Parathyroid adenoma (tissue), 2 donors: Measurements from ENCODE around the gene NOS1AP.

Experiments used
- H2AFZ ChIP-seq: fragments of 300-600 bp; sonication (generic); one replicate; pipeline ENCODE4 v1.7.0; 2017; ENCODE audit warnings: antibody characterized with exemption, mild to moderate bottlenecking
- H3K27ac ChIP-seq: fragments of 300-600 bp; sonication (generic); one replicate; pipeline ENCODE4 v1.7.0; 2017
- H3K27me3 ChIP-seq: fragments of 300-600 bp; sonication (generic); one replicate; pipeline ENCODE4 v1.7.0; 2017; ENCODE audit warnings: low read length; ENCODE audit not compliant: control insufficient read depth, insufficient read depth
- H3K36me3 ChIP-seq: fragments of 300-600 bp; sonication (generic); one replicate; pipeline ENCODE4 v1.7.0; 2017; ENCODE audit warnings: low read length; ENCODE audit not compliant: control insufficient read depth, insufficient read depth
- H3K4me1 ChIP-seq: fragments of 300-600 bp; sonication (generic); one replicate; pipeline ENCODE4 v1.7.0; 2017; ENCODE audit warnings: control low read depth
- H3K4me2 ChIP-seq: fragments of 300-600 bp; sonication (generic); one replicate; pipeline ENCODE4 v1.7.0; 2017; ENCODE audit warnings: low read length
- H3K4me3 ChIP-seq: fragments of 300-600 bp; sonication (generic); one replicate; pipeline ENCODE4 v1.7.0; 2017; ENCODE audit warnings: low read depth, low read length
- H3K79me2 ChIP-seq: fragments of 300-600 bp; sonication (generic); one replicate; pipeline ENCODE4 v1.7.0; 2017; ENCODE audit warnings: control low read depth
- H3K9ac ChIP-seq: fragments of 300-600 bp; sonication (generic); one replicate; pipeline ENCODE4 v1.7.0; 2017; ENCODE audit warnings: mild to moderate bottlenecking
- H3K9me3 ChIP-seq: fragments of 300-600 bp; sonication (generic); one replicate; pipeline ENCODE4 v1.7.0; 2017; ENCODE audit warnings: low read length; ENCODE audit not compliant: control insufficient read depth
- CTCF ChIP-seq: fragments of 300-600 bp; sonication (generic); IDR thresholded peaks from one replicate; pipeline ENCODE4 v1.7.0; 2017; ENCODE audit warnings: antibody characterized with exemption, mild to moderate bottlenecking
- donor health status: primary hyperparathyroidism.

The NOS1AP gene

DNA sequence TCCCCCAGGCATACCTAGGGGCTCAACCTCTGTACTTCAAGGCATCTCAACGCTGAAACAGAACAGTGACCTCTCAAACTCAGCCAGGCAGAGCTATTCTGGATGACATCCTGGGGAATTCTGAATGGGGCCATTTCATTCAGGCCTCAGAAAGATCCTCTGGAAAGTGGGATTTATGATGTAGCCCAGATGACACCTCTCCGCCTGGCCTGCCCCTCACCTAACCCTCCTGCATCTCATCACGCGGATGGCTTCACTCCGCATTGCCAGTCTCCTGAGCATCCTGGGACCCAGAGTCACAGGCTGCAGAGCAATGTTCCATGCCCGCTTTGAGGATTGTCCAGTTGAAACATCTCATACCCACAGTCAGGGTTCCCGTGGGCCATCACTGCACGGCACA lies 306.0 kb downstream of the NOS1AP start:
- no peak overlapping the region for H3K27ac ChIP-seq
- H3K4me1 ChIP-seq: no peaks in the 10 kb centered on the region
- H3K9me3 ChIP-seq: no peaks in the 10 kb centered on the region
- no peak overlapping the region for H3K9ac ChIP-seq
- H3K4me3 ChIP-seq: no peak overlapping the region
- H3K79me2 ChIP-seq: no peaks in the 10 kb centered on the region
- H3K27me3 ChIP-seq: no peaks in the 10 kb centered on the region
- no peaks in the 10 kb centered on the region for H3K36me3 ChIP-seq
- no peak for TF ChIP-seq CTCF
- no peak overlapping the region for H3K4me2 ChIP-seq
- H2AFZ ChIP-seq: no peak overlapping the region

- H3K4me2 ChIP-seq: no peak within 1 kb of the TSS
- no peak within 1 kb of the TSS for H3K9ac ChIP-seq
- no peak for TF ChIP-seq CTCF
- no peak within 1 kb of the TSS for H2AFZ ChIP-seq
- H3K4me3 ChIP-seq: no peak within 1 kb of the TSS
- no peaks in the 10 kb centered on the region for H3K9me3 ChIP-seq
- H3K27me3 ChIP-seq: no peaks in the 10 kb centered on the region
- no peaks in the 10 kb centered on the region for H3K79me2 ChIP-seq
- no peaks in the 10 kb centered on the region for H3K4me1 ChIP-seq
- H3K36me3 ChIP-seq: no peaks in the 10 kb centered on the region
- H3K27ac ChIP-seq: no peak within 1 kb of the TSS
These were observed 307.2 kb downstream of the NOS1AP start, which contains the start of gene SPATA46 for GRCh38 chr1:162376691-162377090. Gene SPATA46, minus strand, starts transcription at chr1:162376854. Its CDS starts 64 bp downstream, at chr1:162376790.

GRCh38 chr1:162380061-162380846 lies 310.8 kb downstream of the NOS1AP start:
- no peak for TF ChIP-seq CTCF
- Histone ChIP-seq H3K4me1 (no peaks in the 10 kb centered on the region), H3K27me3 (no peaks in the 10 kb centered on the region), H3K9me3 (no peaks in the 10 kb centered on the region), H3K27ac (no peak overlapping the region), H3K79me2 (no peaks in the 10 kb centered on the region), H3K9ac (no peak overlapping the region), H3K36me3 (no peaks in the 10 kb centered on the region), H2AFZ (no peak overlapping the region), H3K4me3 (no peak overlapping the region), H3K4me2 (no peak overlapping the region)

DNA sequence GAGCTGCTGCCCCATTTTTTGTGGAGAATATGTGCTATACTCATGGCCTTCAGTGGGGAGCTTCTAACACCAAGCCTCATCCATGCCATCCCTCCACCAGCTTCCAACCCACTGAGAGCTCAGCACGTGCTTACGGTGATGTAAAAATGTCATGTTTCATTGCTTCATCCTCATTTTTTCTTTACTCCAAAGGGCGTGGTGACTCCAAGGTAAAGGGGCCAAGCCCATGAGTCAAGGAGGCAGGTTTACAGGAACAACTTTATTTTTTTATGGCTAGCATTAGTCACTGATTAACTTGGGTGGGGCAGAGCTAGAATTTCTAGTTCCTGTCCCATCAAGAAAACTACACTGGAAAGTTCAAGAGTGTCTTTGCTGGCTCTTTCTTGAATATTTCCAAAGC lies 311.9 kb downstream of the NOS1AP start, which contains the start of gene C1orf226:
C1orf226 (plus strand) TSS at position 346 of the 400 bp plus-strand sequence. CDS start 174 bp downstream, outside the sequence.
- no peak within 1 kb of the TSS for H2AFZ ChIP-seq
- TF ChIP-seq CTCF: no peak
- no peaks in the 10 kb centered on the region for H3K9me3 ChIP-seq
- no peaks in the 10 kb centered on the region for H3K79me2 ChIP-seq
- no peak within 1 kb of the TSS for H3K4me2 ChIP-seq
- no peak within 1 kb of the TSS for H3K27ac ChIP-seq
- no peaks in the 10 kb centered on the region for H3K27me3 ChIP-seq
- H3K4me1 ChIP-seq: no peaks in the 10 kb centered on the region
- H3K36me3 ChIP-seq: no peaks in the 10 kb centered on the region
- H3K9ac ChIP-seq: no peak within 1 kb of the TSS
- H3K4me3 ChIP-seq: no peak within 1 kb of the TSS
